Measurements from ENCODE around the gene TMEM132E. TPM values are rescaled to one million over a fixed set of nuclear protein-coding genes. Genes with fewer than 3 reads are reported as not detected.

The TMEM132E gene
- total RNA-seq, 3 donors from 2014 or later: under 0.01 TPM; not detected in 1

GRCh38 chr17:34609210-34609609 lies 29.8 kb downstream of the TMEM132E start:
- peaks cover 0 to 15% of the 10 kb centered on the region in 2 donors for H3K27me3 ChIP-seq
- no peak overlapping the region for H3K27ac ChIP-seq
- no peaks in the 10 kb centered on the region for H3K9me3 ChIP-seq
- no peaks in the 10 kb centered on the region for H3K4me1 ChIP-seq
- DNase-seq (ENCODE audit: low spot score in 2 of 2): no peak
- no peaks in the 10 kb centered on the region for H3K36me3 ChIP-seq
- TF ChIP-seq CTCF (IDR thresholded peaks at IDR 0.05): no peak
- TF ChIP-seq POLR2A (IDR thresholded peaks at IDR 0.05): no peak
- TF ChIP-seq POLR2AphosphoS5 (IDR thresholded peaks at IDR 0.05): no peak
- no peak overlapping the region for H3K4me3 ChIP-seq
- intact Hi-C loops (cut with DNase I; ENCODE audit: low total_unique reads): no loop called here

GRCh38 chr17:34610039-34610438 lies 30.7 kb downstream of the TMEM132E start:
- H3K36me3 ChIP-seq: no peaks in the 10 kb centered on the region
- no peak overlapping the region for H3K27ac ChIP-seq
- DNase-seq (ENCODE audit: low spot score in 2 of 2): no peak
- H3K9me3 ChIP-seq: no peaks in the 10 kb centered on the region
- intact Hi-C loops (cut with DNase I; ENCODE audit: low total_unique reads): loop anchor here (10.0 kb wide), 1 partner anchor 445 kb away; no protein-coding TSS in a partner anchor
- TF ChIP-seq CTCF (IDR thresholded peaks at IDR 0.05): no peak
- TF ChIP-seq POLR2A (IDR thresholded peaks at IDR 0.05): no peak
- TF ChIP-seq POLR2AphosphoS5 (IDR thresholded peaks at IDR 0.05): no peak
- no peaks in the 10 kb centered on the region for H3K4me1 ChIP-seq
- peaks cover 0 to 15% of the 10 kb centered on the region in 2 donors for H3K27me3 ChIP-seq
- no peak overlapping the region for H3K4me3 ChIP-seq

GRCh38 chr17:34610506-34610905 lies 31.1 kb downstream of the TMEM132E start:
- peaks cover 0 to 15% of the 10 kb centered on the region in 2 donors for H3K27me3 ChIP-seq
- no peak overlapping the region for H3K4me3 ChIP-seq
- no peak overlapping the region for H3K27ac ChIP-seq
- intact Hi-C loops (cut with DNase I; ENCODE audit: low total_unique reads): loop anchor here (10.0 kb wide), 1 partner anchor 446 kb away; no protein-coding TSS in a partner anchor
- no peaks in the 10 kb centered on the region for H3K9me3 ChIP-seq
- H3K36me3 ChIP-seq: no peaks in the 10 kb centered on the region
- H3K4me1 ChIP-seq: no peaks in the 10 kb centered on the region
- no peak for DNase-seq (ENCODE audit: low spot score in 2 of 2)
- TF ChIP-seq POLR2AphosphoS5 (IDR thresholded peaks at IDR 0.05) (no peak), CTCF (IDR thresholded peaks at IDR 0.05) (no peak), POLR2A (IDR thresholded peaks at IDR 0.05) (no peak)

GRCh38 chr17:34613064-34614019 lies 34.0 kb downstream of the TMEM132E start:
- TF ChIP-seq POLR2AphosphoS5 (IDR thresholded peaks at IDR 0.05): no peak
- TF ChIP-seq CTCF (IDR thresholded peaks at IDR 0.05): no peak

GRCh38 chr17:34614698-34615097 lies 35.3 kb downstream of the TMEM132E start:
- DNase-seq (ENCODE audit: low spot score in 2 of 2): no peak
- TF ChIP-seq CTCF (IDR thresholded peaks at IDR 0.05) (no peak), POLR2A (IDR thresholded peaks at IDR 0.05) (no peak), POLR2AphosphoS5 (IDR thresholded peaks at IDR 0.05) (no peak)
- Histone ChIP-seq H3K27me3 (peaks cover 0 to 2% of the 10 kb centered on the region in 2 donors), H3K4me3 (no peak overlapping the region), H3K36me3 (no peaks in the 10 kb centered on the region), H3K4me1 (no peaks in the 10 kb centered on the region), H3K27ac (no peak overlapping the region), H3K9me3 (no peaks in the 10 kb centered on the region)
- intact Hi-C loops (cut with DNase I; ENCODE audit: low total_unique reads): loop anchor here (10.0 kb wide), 1 partner anchor 450 kb away; no protein-coding TSS in a partner anchor

More at GRCh38 chr17:34613064-34614019, 34.0 kb downstream of the TMEM132E start:
- Histone ChIP-seq H3K27ac (no peak overlapping the region), H3K27me3 (peaks cover 0 to 9% of the 10 kb centered on the region in 2 donors), H3K9me3 (no peaks in the 10 kb centered on the region), H3K4me1 (no peaks in the 10 kb centered on the region), H3K36me3 (no peaks in the 10 kb centered on the region), H3K4me3 (peak overlapping the region in 1 of 3 donors; percentile 5)
- DNase-seq (ENCODE audit: low spot score in 2 of 2): peak in 1 of 2 donors; percentile 29
- intact Hi-C loops (cut with DNase I; ENCODE audit: low total_unique reads): loop anchor here (10.0 kb wide), 1 partner anchor 449 kb away; no protein-coding TSS in a partner anchor

Measured in breast epithelium (tissue), 4 donors.